Stimulated activated CD8-positive, alpha-beta memory T cell treated with anti-CD3 and anti-CD28 coated beads, Interleukin-7, amount 100 ng/mL, for 48 hours (primary cell): ENCODE measurements around the gene LDAH.

Experiments
- DNase-seq, 2 donors: peaks; one replicate each; pipeline ENCODE4 v3.0.0-alpha.2; 2020; ENCODE audit warnings: low read depth in 1 of 2; ENCODE audit errors: extremely low read depth in 1 of 2

LDAH gene

GRCh38 chr2:20781656-20782265 lies 41.1 kb downstream of the LDAH start:
- DNase-seq, result no peak

DNA sequence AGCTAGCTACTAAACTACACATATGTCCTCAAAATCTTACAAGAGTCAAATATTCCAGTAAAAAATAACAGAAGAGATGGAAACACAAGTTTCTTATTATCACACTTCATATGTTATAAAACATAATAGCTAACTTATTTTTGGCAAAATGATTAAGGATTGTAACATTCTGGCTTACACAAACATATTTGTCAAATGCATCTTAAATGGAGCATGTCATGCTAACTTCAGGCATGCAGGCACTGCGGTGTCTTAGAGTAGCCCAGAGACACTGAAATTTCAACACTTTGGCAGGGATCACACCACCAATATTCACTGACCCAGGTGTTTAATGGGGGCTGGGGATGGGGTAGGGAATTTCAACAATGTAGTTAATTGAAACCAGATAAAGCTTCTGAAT lies 51.6 kb downstream of the LDAH start:
- no peak for DNase-seq

DNA sequence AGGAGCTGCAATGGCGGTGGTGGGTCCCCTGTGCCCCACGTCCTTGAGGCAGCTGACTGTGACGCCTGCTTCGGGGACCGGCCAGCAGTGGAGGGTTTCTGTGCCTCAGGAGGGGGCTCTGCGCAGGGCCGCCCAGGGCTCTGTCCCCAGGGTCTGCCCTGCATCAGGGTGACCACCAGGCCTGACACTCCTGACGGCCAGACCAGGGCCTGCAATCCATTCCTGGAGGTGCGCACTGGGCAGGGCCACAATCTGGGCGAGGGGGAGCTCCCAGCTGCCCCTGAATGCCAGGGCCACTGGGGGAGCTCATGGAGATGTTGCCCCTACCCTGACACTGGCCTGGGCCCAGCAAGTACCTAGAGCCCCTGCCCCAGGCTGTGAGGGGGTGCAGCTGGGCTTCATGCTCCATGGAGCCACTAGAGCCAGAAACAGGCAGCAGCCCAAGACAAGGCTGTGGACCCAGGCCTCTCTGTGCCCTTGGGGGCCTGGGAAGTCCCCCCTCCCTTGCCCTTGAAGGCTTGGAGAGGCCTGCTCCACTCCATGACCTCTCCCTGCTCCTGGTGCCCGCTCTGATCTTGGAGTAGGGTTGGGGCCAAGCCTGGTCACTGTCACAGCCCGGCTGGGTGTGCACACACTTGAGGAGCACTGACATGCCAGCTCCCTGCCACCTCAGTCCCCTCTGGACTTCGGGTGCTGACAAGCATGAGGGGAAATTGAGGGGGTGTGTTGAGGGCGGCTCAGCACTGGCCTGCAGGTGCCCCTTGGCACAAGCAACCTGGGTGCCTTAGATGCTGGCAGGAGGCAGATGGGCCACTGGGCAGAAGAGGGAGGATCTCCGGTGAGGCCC lies 55.9 kb downstream of the LDAH start:
- DNase-seq, result no peak

GRCh38 chr2:20766213-20766612 lies 56.7 kb downstream of the LDAH start:
- DNase-seq, result no peak

DNA sequence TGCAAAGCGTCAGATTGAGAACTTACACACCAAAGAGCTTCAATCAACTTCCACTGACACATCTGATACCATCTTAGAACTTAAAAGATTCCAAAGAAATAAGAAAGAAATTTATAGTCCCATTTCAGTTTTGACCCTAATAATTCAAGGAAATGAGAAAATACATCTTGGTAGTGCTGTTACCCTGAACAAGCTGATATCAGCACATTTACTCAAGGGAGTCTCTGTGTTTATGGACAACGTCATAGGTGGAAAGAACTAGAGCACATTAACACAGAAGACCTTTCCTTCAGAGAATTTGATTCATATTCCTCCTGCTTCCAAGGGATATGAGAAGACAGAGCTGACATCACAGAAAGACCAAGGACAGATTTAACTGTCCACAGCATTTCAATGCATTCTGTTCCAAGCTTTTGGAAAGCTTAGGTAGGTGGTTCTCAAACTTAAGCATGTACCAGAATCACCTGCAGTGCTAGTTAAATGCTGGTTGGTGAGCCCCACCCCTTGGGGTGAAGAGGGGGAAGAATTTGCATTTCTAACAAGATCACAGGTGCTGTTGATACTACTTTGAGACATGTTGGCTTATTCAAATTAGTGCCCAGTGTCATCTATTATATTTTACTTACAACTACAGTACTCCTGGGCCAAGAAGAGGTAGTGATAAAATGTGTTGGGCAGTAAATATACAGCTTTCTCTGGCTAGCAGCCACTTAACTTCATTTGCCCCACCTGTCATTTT lies 59.8 kb downstream of the LDAH start:
- no peak for DNase-seq

DNA sequence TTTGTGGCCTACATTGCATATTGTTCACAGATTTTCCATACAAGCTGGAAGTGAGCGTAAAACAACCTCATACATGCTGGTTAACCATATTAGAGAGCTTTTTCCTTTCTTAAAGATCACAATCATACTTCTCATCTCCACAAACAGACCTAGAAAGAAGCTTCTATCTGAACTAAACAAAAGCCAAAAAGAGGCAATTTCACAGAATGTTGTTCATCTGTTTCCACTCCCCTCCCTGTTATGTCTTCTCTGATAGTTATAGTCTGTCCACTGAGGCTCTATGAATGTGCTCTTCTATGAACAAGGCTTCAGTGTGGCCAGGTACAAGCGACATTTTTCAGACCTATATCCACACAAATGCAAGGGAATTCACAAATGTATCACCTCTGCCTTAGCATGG lies 63.4 kb downstream of the LDAH start:
- no peak for DNase-seq

GRCh38 chr2:20758997-20759396 lies 63.9 kb downstream of the LDAH start:
- no peak for DNase-seq

DNA sequence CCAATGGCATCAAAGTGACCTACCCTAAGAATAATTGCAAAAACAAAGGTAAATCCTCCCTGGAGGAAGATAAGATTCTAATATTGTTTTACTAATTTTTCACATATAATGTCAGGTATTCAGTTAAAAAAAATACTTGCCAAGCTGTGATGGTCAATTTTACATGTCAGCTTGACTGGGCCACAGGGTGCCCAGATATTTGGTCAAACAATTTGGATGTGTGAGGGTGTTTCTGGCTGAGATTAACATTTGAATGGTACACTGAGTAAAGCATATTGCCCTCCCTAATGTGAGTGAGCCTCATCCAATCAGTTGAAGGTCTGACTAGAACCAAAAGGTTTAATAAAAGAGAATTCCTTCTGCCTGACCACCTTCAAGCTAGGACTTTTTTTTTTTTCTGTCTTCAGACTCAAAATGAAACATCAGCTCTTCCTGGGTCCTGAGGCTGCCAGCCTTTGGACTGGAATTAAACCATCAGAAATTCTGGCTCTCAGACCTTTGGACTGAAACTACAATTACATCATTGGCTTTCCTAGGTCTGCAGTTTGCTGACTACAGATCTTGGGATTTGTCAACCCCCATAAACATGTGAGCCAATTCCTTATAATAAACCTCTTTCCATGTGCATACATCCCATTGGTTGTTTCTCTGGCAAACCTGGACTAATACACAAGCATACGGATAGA lies 65.4 kb downstream of the LDAH start:
- DNase-seq, result no peak

DNA sequence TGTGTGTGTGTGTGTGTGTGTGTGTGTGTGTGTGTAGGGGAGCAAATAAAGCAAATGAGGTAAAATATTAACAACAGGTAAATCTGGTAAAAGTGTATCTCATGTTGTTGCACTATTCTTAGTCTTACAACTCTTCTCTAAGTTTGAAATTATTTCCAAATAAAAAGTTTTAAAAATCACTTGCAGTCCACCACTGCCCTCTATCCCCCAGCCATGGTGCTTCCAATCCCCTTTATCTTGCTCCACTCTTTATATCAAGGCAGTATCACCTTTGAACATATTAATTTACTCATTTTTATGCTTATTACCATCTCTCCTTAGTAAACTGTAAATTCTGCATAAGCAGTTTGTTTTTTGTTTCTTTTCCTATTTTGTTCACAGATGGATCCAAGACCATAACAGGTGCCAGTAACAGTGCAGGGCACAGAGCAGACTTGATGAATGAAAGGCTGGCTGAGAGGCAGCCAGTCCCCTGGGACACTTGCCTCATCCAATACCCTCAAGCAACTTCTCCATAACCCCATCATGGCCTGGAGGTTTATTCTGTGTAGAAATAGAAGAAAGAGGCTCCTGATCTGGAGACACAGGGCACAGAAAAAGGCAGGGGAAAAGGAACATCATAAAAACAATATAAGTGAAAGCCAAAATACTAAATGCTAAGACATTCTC lies 67.6 kb downstream of the LDAH start:
- DNase-seq, result no peak

DNA sequence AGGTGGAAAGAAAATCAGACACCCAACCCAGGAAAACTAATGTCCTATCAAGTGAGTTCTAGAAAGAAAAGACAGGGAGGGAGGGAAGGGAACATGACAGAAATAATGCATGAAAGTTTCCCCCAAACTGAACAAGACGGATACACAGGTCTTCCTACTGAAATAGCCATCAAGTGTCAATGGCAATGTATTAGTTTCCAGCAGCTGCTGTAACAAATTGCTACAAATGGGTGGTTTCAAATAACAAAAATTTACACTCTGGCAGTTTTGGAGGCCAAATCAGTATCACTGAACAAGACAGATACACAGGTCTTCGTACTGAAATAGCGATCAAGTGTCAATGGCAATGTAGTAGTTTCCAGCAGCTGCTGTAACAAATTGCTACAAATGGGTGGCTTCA lies 70.6 kb downstream of the LDAH start:
- DNase-seq, result no peak

GRCh38 chr2:20747317-20747716 lies 75.6 kb downstream of the LDAH start:
- DNase-seq, result no peak

DNA sequence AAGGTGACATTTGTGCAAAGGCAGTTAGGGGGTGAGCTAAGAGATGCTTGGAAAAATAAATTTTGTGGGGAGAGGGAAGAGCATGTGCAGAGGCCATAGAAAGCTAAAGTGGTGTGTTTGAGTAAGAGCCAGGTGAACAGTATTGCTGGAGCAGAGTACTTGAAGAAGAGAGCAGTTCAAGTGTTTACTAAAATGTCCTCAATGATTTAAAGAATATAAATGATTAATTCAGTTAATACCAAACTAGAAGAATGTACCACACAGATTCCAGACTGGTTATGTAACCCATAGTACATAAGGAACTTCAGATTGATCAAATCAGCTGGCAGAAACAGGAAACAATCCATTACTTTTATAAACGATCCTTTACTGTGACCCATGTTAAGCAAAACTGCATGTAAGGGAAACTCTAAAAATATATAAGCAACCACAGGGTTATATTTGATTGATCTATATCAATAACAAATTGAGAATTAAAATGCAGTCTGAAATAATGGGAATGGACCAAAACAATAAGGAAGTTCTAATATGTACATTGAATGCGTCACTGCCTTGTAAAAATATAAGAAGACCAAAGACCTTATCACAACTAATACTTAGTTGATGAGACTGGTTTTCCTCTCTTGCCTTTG lies 76.9 kb downstream of the LDAH start:
- no peak for DNase-seq

GRCh38 chr2:20744366-20745335 lies 78.2 kb downstream of the LDAH start:
- no peak for DNase-seq

- DNase-seq, result no peak
Observed at GRCh38 chr2:20738772-20739171, 84.1 kb downstream of the LDAH start.

DNA sequence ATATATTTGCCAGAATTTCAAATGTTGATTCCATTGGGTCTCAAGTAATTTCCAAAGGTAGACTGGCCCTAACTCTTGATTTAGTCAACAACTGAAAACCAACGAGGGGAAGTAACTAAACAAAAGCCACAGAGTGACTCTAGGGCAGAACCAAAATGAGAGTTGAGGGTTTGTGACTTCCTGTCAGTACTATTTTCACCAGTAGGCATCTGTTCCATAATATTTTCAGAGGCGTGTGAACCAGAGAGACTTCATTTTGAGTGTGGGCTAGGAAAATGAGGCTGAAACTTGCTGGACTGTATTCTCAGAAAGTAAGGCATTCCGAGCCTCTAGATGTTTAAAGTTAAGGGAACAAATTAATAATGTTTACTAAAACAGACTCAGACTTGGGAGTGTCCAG lies 85.4 kb downstream of the LDAH start:
- no peak for DNase-seq

DNA sequence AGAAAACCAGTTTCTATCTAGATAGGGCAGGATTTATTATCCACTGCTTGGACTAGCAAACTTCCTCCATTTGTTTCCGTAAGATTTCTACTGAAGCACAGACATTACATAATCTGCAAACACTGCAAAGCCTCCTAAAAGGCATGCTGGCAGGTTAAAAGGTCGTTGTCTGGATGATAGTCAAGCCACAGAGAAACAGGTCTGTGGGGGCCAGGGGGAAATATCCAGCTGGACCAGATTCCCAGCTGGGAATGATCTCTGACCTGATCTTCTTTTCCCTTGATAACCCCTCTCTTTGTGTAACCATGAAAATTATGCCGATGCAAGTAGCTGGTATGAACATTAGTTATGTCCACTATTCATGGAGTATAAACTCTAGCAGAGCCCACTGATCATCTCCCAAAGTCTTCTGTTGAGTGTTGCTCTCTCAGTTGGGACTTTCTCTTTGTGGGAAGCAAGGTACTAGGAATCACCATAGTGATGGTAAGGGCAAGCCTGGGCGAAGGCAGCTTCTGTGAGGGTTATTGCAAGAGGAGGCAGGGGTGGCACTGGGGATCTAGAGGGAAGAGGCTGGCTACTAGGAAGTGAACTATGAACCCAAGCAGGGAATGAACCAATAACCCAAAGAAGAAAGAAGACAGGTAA lies 94.7 kb downstream of the LDAH start:
- no peak for DNase-seq

DNA sequence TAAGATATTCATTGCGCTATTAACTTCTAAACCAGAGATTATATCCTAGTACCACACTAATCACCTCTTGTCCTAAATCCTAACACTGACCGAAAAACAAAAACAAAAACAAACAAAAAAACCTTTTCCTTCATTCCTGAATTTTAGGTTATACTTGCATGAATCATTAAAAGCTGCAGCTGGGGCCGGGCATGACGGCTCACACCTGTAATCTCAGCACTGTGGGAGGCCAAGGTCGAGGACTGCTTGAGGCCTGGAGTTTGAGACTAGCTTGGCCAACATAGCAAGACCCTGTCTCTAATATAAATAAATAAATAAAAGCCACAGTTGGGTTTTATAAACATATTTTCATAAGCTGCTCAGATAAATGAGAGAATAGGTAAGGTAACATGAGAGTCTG lies 96.0 kb downstream of the LDAH start:
- DNase-seq, result no peak

DNA sequence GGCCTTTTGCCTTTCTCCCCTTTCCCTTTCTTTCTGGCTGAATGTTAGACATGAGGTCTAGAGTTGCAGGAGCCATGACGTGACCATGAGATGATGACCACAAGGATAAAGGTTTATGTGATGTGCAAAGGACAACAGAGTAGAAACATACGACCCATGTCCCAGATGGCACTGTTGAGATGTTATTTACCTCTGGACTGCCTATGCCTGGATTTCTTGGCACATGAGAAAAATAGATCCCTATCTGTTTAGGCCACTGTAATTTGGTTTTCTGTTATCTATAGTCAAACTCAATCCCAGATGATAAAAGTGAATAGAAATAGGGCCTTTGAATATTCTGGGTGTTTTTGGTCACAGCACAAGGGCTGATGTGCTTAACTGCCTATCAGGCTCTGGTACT lies 97.1 kb downstream of the LDAH start:
- no peak for DNase-seq
